CD1c-positive myeloid dendritic cell (primary cell): ENCODE measurements around the gene MAP3K7CL.

ENCODE experiments used
- DNase-seq: peaks from one replicate; pipeline ENCODE4 v3.0.0-alpha.2; 2016; ENCODE audit errors: extremely low spot score

MAP3K7CL gene, protein sequence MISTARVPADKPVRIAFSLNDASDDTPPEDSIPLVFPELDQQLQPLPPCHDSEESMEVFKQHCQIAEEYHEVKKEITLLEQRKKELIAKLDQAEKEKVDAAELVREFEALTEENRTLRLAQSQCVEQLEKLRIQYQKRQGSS

DNA sequence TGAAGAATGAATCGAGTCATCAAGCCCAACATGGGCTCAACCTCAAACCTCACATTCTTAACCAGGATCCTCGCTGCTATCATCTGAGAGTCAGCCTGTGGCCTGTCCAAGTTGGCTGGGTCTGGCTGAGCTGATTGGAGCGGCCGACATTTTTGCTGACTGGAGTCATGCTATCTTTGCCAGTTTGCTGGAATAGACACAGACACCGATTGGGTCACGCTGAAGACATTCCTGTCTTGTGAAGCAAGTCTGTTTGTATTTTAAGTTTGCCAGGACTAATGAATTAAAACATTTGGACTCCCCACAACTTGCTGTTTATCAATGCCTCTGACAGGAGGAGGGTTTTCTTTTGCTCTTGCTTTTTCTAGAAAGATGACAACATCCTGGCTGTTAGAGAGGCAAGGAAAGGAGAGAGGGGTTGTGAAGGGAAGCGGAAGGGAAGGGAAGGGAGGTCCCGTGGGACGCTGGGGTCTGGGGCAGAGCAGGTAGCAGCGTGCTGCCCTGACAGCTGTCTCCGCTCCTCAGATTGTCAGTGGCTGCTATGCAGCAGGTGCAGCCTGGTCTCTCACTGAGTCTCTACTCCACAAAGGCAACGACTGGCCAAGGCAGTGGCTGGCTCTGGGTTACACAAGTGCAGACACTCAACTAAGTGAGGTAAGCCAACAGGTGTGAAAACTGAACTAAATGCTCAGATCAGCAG lies at the start of gene MAP3K7CL:
TSS of gene MAP3K7CL (plus strand) at position 375 of the 700 bp plus-strand sequence. CDS start 2,701 bp downstream, outside the sequence.
- DNase-seq = no peak

DNA sequence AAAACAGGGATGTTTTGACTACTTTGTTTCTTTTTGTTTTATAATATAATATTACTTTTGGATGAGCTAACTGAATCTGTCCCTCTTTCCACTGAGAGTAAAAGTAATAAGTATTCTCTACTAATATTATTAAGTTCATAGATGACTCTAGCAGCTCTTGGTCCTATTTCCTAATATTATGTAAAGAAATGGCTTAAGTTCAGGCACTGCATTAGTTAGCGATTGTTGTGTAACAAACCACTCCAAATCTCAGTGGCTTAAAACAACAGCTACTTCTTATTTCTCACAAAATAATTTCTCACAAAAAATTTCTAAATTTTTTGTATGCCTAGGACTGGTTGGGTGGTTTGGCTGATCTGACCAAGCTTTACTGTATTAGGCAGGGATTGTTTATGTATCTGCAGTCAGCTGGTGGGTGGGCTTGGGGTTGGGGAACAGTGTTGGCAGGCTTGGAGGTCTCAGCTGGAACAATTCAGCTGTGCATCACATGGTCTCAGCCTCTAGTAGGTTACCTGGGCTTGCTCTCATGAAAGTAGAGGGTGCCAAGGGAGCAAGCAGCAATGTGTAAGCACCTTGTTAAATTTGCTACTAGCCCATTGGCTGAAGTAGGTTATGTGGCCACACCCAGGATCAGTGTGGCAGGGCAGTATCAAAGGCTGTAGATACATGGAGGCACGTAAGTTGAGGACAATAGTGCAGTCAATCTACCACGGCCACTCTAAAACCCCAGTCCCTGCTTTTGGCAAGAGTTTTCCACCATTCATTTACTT lies 48.2 kb upstream of the MAP3K7CL start:
- no peak for DNase-seq

DNA sequence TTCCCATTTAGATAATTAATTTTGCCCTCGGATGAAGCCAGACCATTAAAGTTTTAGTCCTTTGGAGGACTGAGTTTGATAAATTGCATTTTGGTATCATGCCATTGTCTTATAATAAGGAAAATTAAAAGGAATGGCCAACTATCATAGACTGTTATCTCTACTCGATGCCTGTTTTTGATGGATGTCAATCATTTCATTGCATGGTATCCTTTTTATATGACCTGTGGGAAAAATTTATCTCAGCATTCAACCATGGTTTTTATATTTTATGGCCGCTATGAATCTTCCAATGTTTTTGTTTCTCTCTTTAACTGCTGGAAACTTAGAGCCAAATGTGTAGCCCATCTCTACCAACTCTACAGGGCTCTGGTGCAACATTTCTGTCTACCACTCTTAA lies 47.1 kb upstream of the MAP3K7CL start:
- DNase-seq = no peak

GRCh38 chr21:29084372-29084771 lies 46.1 kb upstream of the MAP3K7CL start:
- DNase-seq = no peak

GRCh38 chr21:29085106-29085752 lies 45.2 kb upstream of the MAP3K7CL start:
- no peak for DNase-seq

DNA sequence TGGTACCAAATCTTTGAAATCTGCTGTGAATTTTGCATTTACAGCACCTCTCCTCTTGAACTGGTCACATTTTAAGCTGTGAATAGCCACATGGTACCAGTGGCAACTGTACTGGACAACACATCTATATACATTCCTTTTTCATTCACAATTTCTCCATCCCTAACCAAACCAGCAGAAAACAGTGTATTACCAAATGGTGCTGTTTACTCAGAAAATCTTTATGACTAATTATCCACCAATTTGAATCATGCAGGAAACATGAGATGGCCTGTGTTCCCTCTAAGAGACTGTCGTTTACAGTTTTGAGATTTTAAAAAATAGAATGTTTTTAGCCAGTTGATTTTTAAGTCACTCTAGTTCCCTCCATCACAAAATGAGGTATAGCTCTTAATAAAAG lies 39.4 kb upstream of the MAP3K7CL start:
- DNase-seq = peak; percentile 42

DNA sequence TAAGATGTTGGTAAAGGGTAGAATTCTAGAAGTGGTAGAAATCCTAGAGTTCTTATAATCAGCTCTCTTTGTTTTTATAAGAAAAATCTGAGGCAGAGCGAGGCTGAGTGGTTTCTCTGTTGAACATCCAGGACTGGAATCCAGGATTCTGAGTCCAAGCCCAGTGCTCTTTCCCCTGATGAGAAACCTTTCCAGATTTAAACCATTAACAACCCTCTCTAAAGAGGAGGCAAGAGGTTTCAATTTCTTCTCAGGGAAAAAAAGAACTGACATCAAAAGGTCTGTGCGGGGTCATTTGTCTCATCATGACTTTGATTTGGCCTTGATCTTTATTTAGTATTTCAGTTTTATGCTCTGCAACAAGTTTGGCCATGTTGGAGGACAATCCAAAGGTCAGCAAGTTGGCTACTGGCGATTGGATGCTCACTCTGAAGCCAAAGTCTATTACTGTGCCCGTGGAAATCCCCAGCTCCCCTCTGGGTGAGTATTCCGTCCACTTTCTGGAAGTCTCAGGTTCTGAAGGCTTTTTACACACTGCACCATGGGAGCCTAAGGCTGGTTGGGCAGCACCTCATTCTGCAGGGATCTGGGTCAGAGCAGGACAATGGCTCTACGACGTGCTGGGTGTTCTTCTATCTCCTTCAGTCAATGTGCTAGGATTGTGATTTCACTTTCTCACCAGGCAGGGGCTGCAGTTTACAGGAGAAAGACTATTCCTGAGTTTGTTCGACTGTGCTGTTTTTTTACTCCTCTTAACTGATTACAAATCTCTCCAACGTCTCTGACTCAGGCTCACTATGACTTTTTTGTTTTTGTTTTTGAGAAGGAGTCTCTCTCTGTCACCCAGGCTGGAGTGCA lies 38.1 kb upstream of the MAP3K7CL start:
- DNase-seq = no peak

DNA sequence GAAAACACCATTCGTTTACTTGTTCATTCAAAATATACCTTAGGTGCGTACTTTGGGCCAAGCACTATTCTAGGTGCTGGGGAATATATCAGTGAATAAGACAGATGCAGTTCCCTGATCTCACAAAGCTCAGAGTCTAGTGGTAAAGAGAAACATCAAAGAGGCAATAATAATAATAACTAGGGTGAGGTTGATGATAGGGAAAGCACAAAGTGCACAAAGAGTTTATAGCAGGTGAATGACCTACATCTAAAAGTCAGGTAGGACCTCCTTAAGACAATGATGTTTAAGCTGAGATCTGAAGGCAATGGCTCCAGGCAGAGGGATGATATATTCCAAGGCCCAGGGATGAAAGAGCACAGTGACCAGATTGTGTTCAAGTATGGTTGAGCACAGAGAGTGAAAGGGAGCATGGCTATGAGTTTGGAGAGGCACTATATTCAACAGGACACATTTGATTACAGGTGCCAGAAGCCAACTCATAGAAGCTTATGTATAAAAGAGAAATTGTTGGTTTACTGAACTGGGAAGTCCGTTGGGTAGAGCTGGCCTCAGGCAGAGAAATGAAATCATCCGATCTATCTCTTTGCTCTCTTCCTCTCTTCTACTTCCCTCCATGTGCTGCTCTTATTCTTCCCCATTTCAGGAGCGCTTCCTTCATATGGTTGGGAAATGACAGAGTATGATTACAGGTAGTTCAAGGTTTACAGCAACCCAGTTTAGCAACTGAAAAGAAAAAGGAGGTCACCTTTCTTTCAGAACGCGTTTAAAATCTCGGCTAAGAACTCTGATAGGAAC lies 34.0 kb upstream of the MAP3K7CL start:
- DNase-seq = peak; percentile 48

DNA sequence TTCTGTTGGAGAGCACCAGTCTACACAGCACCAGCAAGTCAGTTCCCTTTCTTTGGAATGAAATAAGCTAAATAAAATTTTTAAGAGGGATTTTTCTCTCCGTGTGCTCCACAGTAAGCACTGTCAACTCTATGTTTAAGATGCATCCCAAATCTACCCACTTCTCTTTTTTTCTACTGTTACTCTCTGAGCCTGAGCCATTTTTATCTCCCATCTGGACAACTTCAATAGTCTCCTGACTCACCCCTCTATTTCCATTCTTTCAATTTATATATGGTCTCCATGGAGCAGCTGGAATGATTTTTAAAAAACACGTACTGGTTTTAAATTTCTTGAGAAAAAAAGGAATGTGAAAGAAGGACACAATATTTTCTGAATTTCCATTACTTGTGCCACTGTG lies 32.3 kb upstream of the MAP3K7CL start:
- no peak for DNase-seq

GRCh38 chr21:29102791-29103257 lies 27.6 kb upstream of the MAP3K7CL start:
- DNase-seq = peak; percentile 52

- DNase-seq = no peak
These were observed 26.2 kb upstream of the MAP3K7CL start for GRCh38 chr21:29104239-29104708.

GRCh38 chr21:29105218-29105617 lies 25.2 kb upstream of the MAP3K7CL start:
- DNase-seq = no peak

GRCh38 chr21:29114765-29115500 lies 15.5 kb upstream of the MAP3K7CL start:
- DNase-seq = no peak

- no peak for DNase-seq
These were observed 14.5 kb upstream of the MAP3K7CL start for GRCh38 chr21:29115899-29116298.

DNA sequence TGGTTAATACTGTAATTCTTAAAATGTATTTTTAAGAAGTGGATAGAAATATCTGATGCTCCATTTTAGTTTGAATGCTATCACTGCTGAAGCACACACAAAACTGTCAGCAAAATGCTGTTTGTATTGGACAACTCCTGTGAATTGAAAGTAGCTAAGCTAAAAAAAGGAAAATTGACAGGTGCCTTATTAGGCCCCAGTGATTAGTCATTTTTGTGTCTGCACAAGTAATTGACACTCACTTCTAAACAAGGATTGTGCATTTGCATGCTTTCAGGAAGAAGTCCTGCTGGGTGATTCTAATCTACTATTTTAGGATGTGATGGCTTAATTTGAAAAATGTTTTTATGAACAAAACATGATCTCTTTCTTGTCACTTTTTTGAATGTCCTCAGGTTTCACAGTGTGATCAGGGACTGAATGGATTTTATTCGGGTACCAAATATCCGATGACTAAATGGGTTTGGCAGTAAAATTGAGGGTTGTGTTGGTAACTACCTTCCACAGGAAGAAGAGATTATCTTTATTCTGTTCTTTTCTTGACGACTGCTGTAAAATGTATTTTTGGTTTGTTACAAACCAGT lies 13.0 kb upstream of the MAP3K7CL start:
- DNase-seq = no peak

DNA sequence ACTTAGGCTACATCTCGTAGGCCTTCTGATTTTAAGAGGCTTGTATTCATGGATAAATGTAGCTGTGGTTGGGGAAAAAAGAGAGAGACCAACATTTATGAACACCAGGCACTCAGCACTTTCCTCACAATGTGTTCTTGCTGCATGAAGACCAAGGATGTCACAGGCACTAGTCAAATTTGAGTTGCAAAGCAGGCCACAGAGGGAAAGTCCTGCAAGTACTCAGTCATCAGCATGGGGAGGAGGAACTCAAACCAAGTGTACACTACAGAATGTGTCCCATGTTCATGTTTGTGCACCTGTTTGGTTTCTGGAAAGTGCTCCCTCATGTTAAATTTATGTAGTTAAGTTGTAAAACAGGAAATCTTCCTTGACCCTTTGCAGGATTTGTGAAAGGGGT lies 8.7 kb upstream of the MAP3K7CL start:
- no peak for DNase-seq

DNA sequence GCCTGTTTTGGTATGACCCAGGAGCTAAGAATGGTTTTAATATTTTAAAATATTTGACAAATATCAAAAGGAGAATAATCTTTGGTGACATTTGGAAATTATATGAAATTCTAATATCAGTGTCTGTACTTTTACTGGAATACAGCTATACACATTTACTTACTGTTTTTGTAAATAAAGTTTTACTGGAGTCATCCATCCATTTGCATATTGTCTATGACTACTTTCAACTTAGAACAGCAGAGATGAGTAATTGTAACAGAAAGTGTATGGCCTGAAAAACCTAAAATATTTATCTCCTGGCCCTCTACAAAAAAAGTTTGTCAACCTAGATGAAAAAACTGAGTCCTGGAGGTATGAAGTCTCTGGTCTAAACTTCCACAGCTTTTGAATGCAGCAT lies 5.8 kb upstream of the MAP3K7CL start:
- DNase-seq = no peak

DNA sequence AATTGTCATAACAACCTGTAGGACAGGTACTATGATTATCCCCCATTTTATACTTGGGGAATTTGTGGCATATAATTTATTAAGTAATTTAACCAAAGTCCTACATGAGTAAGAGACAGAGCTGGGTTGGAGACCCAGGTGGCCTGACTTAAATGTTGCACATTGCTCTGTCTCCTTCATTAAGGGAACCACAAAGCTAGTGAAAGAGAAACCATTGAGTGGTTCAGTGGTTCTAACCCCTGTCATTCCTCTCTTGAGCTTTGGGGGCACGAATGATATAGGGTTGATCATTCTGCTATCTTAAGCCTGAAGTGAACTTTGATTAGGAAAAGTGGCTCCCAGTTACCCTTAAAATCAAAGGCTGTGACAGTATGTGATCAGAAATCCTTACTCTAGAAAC lies 5.3 kb upstream of the MAP3K7CL start:
- no peak for DNase-seq

DNA sequence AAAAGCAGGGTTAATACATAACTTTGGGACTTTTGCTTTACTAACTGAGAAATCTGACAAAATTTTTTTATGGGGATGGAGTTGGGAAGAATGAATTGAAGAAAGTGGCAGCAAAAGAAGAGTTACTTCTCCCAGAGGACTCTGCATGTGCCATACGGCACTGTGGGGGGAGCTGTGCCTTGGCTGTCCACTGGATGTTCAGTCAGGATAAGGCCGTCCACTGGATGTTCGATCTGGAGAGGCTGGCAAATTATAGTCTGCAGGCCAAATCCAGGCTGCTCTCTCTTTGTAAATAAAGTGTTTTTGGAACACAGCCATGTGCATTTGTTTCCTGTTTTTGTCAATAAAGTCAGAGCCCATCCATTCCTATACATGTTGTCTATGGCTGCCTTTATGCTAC lies 4.5 kb upstream of the MAP3K7CL start:
- DNase-seq = no peak
